ENCODE measurements around the gene ELP5.

Gene ELP5

DNA sequence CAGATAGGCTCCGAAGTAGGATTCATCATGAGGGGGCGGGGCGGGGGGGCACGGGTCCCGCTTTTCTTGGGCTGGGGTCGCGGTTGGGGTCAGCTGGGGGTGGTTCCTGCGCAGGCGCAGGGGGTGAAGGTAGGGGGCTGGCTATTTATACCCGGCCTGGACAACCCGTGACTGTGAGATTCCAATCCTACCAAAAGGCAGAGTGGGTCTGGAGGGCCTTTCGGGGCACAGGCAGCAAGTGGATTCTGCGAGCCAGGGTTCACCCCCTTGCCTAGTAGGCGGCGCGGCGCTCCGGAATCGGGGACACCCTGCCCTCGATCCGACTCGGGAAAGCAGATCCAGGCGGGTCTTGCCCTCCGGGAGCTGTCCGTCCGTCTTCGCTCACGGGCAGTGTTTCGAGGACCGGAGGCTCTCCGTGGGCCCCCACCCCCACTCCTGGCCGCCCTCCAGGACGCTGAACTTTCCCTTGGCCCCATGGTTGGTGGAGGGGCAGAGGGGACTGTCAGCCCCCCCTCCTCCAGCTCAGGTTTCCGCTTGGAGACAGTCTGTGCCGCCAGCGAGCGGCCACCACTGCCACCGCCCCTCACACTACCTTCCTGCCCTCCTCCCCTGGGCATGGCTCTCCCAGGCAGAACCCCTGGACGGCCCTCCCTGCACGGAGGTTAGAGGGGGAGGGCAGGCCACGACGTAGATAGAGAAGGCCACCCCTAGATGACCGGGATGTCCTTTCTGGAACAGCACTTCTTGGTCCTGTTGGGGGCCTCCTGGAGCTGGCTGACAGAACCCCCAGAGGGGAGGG, 30.1 kb downstream of the ELP5 start:
- no peak for DNase-seq (ENCODE audit: low read depth)
- TF ChIP-seq, protein P1, sequence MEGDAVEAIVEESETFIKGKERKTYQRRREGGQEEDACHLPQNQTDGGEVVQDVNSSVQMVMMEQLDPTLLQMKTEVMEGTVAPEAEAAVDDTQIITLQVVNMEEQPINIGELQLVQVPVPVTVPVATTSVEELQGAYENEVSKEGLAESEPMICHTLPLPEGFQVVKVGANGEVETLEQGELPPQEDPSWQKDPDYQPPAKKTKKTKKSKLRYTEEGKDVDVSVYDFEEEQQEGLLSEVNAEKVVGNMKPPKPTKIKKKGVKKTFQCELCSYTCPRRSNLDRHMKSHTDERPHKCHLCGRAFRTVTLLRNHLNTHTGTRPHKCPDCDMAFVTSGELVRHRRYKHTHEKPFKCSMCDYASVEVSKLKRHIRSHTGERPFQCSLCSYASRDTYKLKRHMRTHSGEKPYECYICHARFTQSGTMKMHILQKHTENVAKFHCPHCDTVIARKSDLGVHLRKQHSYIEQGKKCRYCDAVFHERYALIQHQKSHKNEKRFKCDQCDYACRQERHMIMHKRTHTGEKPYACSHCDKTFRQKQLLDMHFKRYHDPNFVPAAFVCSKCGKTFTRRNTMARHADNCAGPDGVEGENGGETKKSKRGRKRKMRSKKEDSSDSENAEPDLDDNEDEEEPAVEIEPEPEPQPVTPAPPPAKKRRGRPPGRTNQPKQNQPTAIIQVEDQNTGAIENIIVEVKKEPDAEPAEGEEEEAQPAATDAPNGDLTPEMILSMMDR (IDR thresholded peaks at IDR 0.05; ENCODE audit: low read length, missing control alignments), result no peak
- peak overlapping the region; percentile 51 for H3K4me3 ChIP-seq (replicated peaks; ENCODE audit: low read depth, low read length)

- DNase-seq (ENCODE audit: low read depth), result no peak
- TF ChIP-seq, protein P1 (IDR thresholded peaks at IDR 0.05; ENCODE audit: low read length, missing control alignments), result no peak
- H3K4me3 ChIP-seq (replicated peaks; ENCODE audit: low read depth, low read length), result no peak overlapping the region
These were observed 30.8 kb downstream of the ELP5 start for GRCh38 chr17:7282752-7283321.

GRCh38 chr17:7283471-7284216, 31.6 kb downstream of the ELP5 start:
- H3K4me3 ChIP-seq (replicated peaks; ENCODE audit: low read depth, low read length), result no peak overlapping the region
- DNase-seq (ENCODE audit: low read depth), result no peak
- TF ChIP-seq, protein P1 (IDR thresholded peaks at IDR 0.05; ENCODE audit: low read length, missing control alignments), result no peak

- DNase-seq (ENCODE audit: low read depth), result no peak
- H3K4me3 ChIP-seq (replicated peaks; ENCODE audit: low read depth, low read length), result no peak overlapping the region
- TF ChIP-seq, protein P1 (IDR thresholded peaks at IDR 0.05; ENCODE audit: low read length, missing control alignments), result no peak
These were observed 32.9 kb downstream of the ELP5 start for GRCh38 chr17:7284911-7285310.

DNA sequence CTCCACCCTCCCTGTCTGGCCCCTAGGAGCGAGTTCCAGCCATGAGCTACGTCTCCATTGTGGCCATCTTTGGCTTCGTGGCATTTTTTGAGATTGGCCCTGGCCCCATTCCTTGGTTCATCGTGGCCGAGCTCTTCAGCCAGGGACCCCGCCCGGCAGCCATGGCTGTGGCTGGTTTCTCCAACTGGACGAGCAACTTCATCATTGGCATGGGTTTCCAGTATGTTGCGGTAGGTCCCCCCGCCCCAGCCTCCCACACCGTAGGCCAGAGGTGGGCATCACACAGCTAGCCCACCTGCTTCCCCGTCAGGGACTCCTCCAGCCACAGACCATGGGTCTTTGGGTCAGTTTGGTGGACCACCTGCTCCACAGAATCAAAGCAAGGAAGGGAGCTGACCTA, 33.7 kb downstream of the ELP5 start:
- no peak overlapping the region for H3K4me3 ChIP-seq (replicated peaks; ENCODE audit: low read depth, low read length)
- TF ChIP-seq, protein P1 (IDR thresholded peaks at IDR 0.05; ENCODE audit: low read length, missing control alignments), result no peak
- no peak for DNase-seq (ENCODE audit: low read depth)

- H3K4me3 ChIP-seq (replicated peaks; ENCODE audit: low read depth, low read length), result no peak overlapping the region
- DNase-seq (ENCODE audit: low read depth), result no peak
- TF ChIP-seq, protein P1 (IDR thresholded peaks at IDR 0.05; ENCODE audit: low read length, missing control alignments), result no peak
These were observed 37.4 kb downstream of the ELP5 start for GRCh38 chr17:7289256-7290032.

Data from fibroblast of pulmonary artery (primary cell).